ENCODE data around the gene ISG20.

DNA sequence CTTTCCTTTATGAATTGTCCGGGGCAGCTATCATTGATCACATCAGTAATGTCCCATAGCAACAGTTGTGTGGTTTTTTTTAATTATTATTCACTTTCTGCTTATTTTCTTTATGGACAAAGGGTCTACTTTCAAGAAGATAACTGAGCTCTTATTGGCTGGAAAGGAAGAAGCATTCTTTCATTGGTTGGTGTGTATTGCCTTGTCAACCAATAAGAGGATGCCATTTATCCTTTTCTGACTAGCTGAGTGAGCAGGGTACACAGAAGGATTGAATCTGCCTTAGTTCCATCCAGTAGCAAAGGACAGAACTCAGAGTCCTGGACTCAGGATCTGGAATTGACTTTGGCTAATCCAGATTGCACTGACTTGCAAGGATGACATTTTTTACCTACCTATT is 30.9 kb upstream of the ISG20 start:
- TF ChIP-seq, protein P1, sequence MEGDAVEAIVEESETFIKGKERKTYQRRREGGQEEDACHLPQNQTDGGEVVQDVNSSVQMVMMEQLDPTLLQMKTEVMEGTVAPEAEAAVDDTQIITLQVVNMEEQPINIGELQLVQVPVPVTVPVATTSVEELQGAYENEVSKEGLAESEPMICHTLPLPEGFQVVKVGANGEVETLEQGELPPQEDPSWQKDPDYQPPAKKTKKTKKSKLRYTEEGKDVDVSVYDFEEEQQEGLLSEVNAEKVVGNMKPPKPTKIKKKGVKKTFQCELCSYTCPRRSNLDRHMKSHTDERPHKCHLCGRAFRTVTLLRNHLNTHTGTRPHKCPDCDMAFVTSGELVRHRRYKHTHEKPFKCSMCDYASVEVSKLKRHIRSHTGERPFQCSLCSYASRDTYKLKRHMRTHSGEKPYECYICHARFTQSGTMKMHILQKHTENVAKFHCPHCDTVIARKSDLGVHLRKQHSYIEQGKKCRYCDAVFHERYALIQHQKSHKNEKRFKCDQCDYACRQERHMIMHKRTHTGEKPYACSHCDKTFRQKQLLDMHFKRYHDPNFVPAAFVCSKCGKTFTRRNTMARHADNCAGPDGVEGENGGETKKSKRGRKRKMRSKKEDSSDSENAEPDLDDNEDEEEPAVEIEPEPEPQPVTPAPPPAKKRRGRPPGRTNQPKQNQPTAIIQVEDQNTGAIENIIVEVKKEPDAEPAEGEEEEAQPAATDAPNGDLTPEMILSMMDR (conservative IDR thresholded peaks at IDR 0.05; ENCODE audit: low read length) = no peak
- TF ChIP-seq EZH2phosphoT487 (IDR thresholded peaks at IDR 0.05; ENCODE audit: borderline replicate concordance) = no peak

Measured in Loucy (cell line).